ENCODE data around the gene FHIT.

FHIT gene

DNA sequence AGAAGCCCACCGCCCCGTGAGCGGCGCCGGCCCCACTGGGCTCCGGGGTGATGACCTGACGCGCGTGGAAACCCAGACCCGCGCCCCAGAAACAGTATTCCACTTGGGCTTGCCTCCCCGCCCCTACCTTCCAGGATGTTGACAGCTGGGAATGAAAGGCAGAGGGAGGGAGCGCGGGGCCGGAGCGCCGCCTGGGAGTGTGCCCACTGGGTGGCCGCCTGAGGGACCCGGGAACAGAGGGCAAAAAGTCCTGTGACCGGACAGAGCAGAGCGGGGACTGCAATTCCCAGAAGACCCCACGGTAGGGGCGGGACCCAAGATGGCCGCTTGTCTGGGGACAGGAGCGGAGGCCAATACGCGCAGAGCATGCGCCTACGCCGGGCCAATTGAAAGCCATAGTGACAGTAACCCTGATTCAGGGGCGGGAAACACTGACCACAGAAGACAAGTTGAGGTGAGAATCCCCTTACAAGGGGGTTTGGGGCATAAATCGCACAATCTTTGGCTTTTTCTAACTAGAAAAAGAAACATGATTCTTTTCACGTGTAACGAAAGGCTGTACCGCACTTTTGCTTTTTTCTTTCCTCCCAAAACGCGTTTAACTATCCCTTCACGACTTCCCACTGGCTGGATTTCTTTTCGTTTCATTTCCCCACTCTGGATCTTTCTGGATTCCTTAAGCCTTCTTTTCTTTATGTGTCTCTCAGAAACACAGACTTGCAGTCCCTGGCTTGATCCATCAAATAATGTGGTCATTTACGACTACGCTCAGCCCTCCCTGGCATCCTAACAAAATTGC is at the start of gene FHIT:
Gene FHIT (minus strand): TSS at position 279 of the 799 bp plus-strand sequence.
- peak; percentile 73 to 75 for DNase-seq (ENCODE audit: low read depth in 2 of 2)

DNA sequence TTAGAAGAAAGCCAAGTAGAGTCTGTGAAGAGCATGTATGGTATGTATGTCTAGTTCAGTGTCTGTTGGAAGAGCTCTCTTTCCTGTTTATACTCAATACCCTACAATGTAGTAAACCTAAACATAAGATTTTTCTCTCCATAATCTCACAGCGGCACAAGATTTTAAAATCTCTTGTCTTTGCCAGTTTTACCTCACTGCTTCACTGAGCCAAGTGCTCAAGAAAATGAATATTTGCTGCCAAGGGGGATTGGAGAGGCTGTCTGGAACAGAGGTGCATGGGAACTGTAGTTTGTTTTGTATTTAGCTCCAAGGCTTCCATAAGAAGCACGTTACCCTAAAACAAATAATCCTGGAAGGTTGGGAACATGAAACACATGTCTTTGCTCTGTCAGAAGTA is 49.5 kb upstream of the FHIT start:
- DNase-seq (ENCODE audit: low read depth in 2 of 2): no peak

- no peak for DNase-seq (ENCODE audit: low read depth in 2 of 2)
Measured at GRCh38 chr3:61300006-61300380, 48.7 kb upstream of the FHIT start.

DNA sequence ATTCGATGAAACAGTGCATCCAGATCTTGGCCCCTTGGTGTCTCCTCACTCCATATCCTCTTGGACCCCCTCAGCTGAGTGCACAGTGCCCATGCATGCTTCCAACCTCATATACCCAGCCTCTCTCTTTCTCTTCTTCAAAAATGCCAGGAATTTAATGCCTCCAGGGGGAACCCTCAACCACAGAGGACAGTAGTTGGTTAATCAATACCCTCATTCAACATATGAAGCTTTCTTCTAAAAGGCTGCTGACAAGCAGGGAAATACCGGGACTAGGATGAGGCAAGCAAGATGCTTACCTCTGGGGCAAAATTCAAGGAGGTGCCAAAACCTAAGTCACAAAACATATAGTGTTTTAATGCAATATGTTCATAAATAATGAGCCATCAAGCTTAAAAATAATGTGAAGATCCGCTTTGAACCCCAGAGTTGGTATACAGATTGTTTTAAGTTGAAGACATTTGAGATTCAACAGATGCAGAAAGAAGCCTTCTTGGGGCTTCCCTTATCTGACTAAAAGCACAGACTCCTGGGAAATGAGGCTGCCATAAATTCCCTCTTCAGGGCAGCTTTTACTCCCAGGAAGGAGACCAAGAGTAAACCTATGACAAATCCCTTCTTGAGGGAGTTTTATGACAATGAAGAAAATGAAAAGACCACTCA is 48.2 kb upstream of the FHIT start:
- no peak for DNase-seq (ENCODE audit: low read depth in 2 of 2)

DNA sequence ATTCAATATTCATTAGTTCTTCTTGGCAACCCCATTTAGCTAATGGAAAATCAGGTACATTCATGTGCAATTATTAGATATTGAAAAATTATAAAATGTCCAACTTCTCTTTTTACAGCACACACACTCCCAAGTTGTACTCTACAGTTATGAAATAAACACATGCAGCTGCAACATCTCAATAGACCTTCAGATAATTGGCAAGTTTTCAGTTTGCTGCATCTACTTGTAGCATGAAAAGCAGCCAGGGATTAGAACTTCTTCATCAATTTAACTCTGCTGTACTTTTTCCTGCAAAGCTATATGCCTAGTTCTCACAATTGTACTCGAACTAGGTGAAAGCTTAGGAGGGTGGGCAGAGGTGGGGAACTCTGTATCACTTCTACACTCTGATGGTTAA is 46.6 kb upstream of the FHIT start:
- DNase-seq (ENCODE audit: low read depth in 2 of 2): no peak

- DNase-seq (ENCODE audit: low read depth in 2 of 2): no peak
Measured at GRCh38 chr3:61288446-61288845, 37.2 kb upstream of the FHIT start.

GRCh38 chr3:61283876-61284275 is 32.6 kb upstream of the FHIT start:
- DNase-seq (ENCODE audit: low read depth in 2 of 2): no peak

DNA sequence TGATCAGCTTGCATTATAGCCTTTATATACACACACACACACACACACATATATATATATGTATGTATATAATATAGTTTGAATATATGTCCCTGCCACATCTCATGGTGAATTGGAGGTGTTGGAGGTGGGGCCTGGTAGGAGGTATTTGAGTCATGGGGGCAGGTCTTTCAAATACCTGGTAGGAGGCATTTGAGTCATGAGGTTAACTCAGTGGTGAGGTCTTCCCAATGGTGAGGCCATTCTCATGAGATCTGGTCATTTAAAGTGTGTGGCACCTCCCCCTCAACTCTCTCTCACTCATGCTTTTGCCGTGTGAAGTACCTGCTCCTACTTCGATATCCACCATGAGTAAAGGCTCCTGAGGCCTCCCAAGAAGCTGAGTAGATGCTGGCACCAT is 27.5 kb upstream of the FHIT start:
- DNase-seq (ENCODE audit: low read depth in 2 of 2): no peak

- DNase-seq (ENCODE audit: low read depth in 2 of 2): no peak
Measured at GRCh38 chr3:61277411-61277810, 26.2 kb upstream of the FHIT start.

DNA sequence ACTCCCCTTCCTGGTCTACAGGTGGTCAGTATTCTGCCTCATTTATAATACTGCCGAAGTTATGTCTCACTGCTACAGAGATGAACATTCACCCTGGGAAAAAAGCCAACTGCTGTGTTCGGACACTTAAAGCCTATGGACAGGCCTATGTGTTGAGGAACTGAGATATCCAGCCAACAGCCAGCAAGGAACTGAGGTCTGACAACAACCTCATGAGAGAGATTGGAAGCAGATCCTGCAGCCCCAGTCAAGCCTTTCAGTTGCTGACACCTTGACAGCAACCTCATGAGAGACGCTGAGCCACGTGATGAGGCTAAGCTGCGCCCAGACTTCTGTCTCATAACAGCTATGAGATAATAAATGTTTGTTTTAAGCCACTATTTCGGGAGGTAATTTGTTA is 18.2 kb upstream of the FHIT start:
- no peak for DNase-seq (ENCODE audit: low read depth in 2 of 2)

DNA sequence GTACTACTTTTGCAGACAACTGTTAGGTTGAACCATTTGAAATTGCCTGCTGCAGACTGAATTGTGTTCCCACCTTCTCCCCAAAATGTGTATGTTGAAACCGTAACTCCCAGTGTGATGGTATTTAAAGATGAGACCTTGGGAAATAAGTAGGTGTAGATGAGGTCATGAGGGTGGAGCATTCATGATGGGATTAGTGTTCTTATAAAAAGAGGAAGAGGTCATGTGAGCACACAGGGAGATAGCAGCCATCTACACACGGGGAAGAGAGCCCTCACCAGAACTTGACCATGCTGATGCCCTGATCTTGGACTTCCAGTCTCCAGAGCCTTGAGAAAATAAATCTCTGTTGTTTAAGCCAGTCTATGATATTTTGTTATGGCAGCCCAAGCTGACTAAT is 17.4 kb upstream of the FHIT start:
- DNase-seq (ENCODE audit: low read depth in 2 of 2): no peak

DNA sequence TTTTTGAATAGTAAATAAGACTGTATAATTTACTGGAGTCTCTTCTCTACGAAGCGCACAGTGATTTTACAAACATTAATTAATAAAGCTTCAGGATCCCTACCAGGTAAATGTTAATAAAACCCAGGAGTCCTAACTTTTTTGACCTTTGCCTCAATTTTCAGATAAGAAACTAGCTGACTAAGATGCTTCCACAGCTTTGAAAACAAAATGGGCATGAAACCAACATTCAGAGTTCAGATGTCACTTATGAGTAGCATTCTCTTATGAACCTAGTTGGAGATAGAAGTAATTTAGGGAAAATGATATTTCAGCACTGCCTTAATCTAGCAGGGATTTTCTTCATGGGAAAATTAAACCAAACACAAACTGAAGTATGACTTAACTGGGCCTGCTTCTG is 13.0 kb upstream of the FHIT start:
- DNase-seq (ENCODE audit: low read depth in 2 of 2): no peak

DNA sequence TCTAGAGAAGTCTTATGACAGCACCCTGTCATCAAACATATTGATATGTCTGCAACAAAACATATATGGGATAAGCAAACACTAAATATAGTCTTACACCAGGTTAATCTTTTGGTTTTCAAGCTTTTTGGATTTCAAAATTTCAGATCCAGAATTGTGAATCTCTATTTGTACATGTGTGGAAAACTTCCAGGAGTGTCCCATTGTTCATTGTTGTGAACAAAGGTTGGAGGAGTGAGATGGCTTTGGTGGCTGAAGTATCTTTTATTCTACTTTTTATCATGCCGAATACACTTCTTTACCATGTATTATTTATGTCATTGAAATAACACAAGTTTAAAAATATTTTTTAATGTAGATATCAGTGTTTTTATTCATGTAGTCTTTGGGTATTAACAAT is 5.9 kb upstream of the FHIT start:
- DNase-seq (ENCODE audit: low read depth in 2 of 2): no peak

DNA sequence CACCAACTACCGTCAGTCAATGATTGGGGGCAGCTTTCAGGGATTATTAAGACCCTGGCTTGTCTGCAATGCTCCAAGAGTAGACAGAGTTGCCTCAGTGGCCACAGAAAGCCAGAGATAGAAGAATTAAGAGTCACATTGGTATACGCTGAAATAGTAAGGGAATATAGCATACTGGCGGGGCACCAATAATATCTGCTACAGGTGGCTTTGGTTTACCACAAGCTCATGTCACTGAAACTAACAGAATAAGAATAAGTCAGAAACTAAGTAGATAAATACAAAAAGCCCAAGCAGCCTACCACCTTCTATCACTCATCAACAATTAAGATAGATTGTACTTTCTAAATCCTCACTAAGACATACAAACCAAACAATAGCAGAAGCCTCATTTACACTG is 2.5 kb upstream of the FHIT start:
- no peak for DNase-seq (ENCODE audit: low read depth in 2 of 2)

DNA sequence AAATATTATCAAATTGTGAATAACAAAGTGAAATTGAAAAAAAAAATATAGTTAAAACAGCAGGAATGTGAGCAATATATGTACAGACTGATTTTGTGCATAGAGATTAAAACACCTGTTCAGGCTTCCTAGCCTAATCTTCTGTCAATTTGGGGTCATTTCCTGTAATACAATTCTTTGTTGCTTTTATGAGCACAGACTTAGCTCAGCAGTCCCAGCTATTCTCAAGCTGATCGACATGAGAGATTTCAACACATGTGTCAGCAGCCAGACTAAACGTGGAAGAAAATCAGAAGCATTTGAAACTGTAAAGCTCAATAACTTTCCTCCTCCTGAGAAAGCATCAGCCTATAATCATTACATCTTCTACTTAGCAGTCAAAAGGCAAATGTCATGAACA is 1.6 kb upstream of the FHIT start:
- DNase-seq (ENCODE audit: low read depth in 2 of 2): no peak

GRCh38 chr3:61250784-61251173 is 473 bp downstream of the FHIT start:
- no peak for DNase-seq (ENCODE audit: low read depth in 2 of 2)

DNA sequence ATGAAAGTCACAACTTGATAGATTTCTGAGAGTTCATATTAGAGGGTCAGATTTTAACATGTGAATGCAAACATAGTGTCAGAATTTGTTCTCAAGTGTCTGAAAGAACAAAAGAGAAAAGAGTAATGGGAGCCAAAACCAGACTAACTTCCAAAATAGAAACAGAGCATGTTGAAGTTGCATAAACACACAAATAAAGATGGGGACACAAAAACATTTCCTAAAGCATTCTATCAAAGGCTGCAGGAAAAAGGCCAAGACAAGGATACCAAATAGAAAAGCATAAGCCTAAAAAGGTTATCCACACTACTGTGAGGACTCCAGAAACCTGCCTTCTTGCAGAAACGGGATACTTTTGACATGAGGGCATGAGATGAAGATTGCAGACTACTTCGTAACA is 2.8 kb downstream of the FHIT start:
- no peak for DNase-seq (ENCODE audit: low read depth in 2 of 2)

DNA sequence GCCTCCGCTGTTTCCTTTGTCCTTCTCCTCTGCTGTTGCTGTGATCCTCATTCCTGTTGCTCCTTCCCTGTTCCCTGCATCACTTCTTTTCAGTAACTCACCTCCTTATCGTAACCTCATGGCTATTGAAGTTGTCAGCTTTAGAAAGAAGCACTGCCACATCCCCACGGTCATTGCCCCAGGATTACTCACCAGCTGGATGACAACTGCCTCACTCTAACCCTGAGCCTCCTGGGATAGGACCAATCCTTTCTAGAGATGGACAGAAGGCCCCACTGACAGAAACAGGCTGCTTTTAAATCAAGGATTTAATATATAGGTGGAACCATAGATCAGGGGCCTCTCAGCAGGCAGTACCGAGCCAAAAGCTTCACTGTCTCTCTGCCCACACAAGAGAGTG is 4.1 kb downstream of the FHIT start:
- no peak for DNase-seq (ENCODE audit: low read depth in 2 of 2)

- no peak for DNase-seq (ENCODE audit: low read depth in 2 of 2)
Measured at GRCh38 chr3:61239871-61240270, 11.4 kb downstream of the FHIT start.

DNA sequence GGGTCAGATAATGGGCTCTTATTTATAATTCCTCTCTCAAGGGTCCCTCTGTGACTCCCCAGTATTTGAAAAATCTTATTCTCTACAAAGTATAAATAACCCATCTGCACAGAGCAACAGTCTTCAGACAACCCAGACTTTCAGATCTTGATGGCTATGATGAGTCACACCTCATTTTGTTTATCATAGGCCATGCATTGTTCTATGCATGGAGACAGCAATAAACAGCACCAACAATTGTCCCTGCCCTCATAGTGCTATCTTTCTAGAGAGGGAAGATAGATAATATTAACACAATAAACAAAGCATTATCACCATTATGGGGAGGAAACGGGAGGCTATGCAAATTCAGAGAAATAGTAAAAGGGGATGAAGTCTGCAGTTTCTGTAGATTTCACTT is 13.4 kb downstream of the FHIT start:
- DNase-seq (ENCODE audit: low read depth in 2 of 2): no peak

DNA sequence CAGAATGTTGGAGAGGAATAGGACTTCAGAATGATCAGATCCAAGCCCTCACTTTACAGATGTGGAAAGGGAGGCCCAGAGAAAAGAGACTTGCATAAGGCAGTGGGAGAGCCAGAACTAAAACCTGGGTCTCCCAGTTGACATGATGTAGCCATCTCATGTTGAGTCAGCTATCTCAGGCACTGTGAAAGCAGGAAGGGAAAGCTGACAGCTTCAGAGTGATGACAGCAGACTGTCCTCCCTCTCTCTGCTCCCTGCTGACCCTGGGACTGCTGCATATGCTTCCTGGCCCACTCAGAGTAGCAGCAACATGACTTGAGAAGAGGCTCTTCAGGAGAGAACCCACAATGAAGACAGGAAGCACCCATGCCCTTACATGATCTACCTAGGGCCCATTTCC is 14.7 kb downstream of the FHIT start:
- DNase-seq (ENCODE audit: low read depth in 2 of 2): no peak

- DNase-seq (ENCODE audit: low read depth in 2 of 2): no peak
Measured at GRCh38 chr3:61233746-61234145, 17.5 kb downstream of the FHIT start.

DNA sequence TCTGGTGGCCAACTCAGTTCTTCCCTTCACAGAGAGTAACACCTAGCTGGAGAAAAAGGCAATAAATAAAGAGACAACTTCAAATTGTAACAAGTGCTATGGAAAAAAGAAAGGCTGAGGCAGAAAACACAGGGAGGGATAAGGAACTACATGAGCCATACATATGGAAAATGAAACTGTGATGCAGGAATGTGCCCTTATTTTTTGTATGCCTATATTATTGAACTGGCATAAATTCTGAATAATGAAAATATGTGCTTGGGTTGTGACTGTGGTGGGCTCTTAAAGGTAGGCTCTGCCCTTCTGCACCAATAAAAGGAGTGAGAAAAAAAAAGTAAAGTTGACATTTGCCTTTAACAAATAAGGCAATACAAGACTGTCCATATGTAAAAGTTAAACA is 19.6 kb downstream of the FHIT start:
- no peak for DNase-seq (ENCODE audit: low read depth in 2 of 2)

- DNase-seq (ENCODE audit: low read depth in 2 of 2): no peak
Measured at GRCh38 chr3:61227799-61228198, 23.5 kb downstream of the FHIT start.

Data from fibroblast of skin of left biceps (primary cell).